ENCODE measurements around the gene POLR2E.

Gene POLR2E

GRCh38 chr19:1050989-1051788 is 44.0 kb downstream of the POLR2E start:
- no peak overlapping the region for H2AFZ ChIP-seq (ENCODE audit: low read length)
- H3K4me1 ChIP-seq (ENCODE audit: insufficient read depth, low read length, poor library complexity, severe bottlenecking) = no peaks in the 10 kb centered on the region
- TF ChIP-seq EZH2phosphoT487 (IDR thresholded peaks at IDR 0.05; ENCODE audit: borderline replicate concordance) = no peak
- TF ChIP-seq CTCF (conservative IDR thresholded peaks at IDR 0.05; ENCODE audit: low read length) = no peak
- no peaks in the 10 kb centered on the region for H3K79me2 ChIP-seq (ENCODE audit: insufficient read depth, low read length)
- no peak overlapping the region for H3K4me2 ChIP-seq (ENCODE audit: low read depth, low read length, poor library complexity, severe bottlenecking)
- H3K9me2 ChIP-seq (replicated peaks; ENCODE audit: low read depth, low read length) = no peaks in the 10 kb centered on the region
- no peak overlapping the region for H3K4me3 ChIP-seq (ENCODE audit: low read length, poor library complexity, severe bottlenecking)
- no peaks in the 10 kb centered on the region for H4K20me1 ChIP-seq (ENCODE audit: insufficient read depth, low read length, poor library complexity, severe bottlenecking)
- H3K9me3 ChIP-seq (ENCODE audit: insufficient read depth, low read depth, low read length) = no peaks in the 10 kb centered on the region
- no peaks in the 10 kb centered on the region for H3F3A ChIP-seq (ENCODE audit: low read depth)
- H3K36me3 ChIP-seq (ENCODE audit: insufficient read depth, low read length) = no peaks in the 10 kb centered on the region
- no peak overlapping the region for H3K9ac ChIP-seq (ENCODE audit: low read depth, low read length, poor library complexity, severe bottlenecking)
- H3K27me3 ChIP-seq (ENCODE audit: insufficient read depth, low read length, poor library complexity, severe bottlenecking) = no peaks in the 10 kb centered on the region

- Histone ChIP-seq H3K36me3 (ENCODE audit: insufficient read depth, low read length) (no peaks in the 10 kb centered on the region), H3K9me2 (replicated peaks; ENCODE audit: low read depth, low read length) (no peaks in the 10 kb centered on the region), H3K4me3 (ENCODE audit: low read length, poor library complexity, severe bottlenecking) (no peak overlapping the region), H3K9ac (ENCODE audit: low read depth, low read length, poor library complexity, severe bottlenecking) (no peak overlapping the region), H3K4me2 (ENCODE audit: low read depth, low read length, poor library complexity, severe bottlenecking) (no peak overlapping the region), H2AFZ (ENCODE audit: low read length) (no peak overlapping the region), H3K79me2 (ENCODE audit: insufficient read depth, low read length) (no peaks in the 10 kb centered on the region), H3F3A (ENCODE audit: low read depth) (no peaks in the 10 kb centered on the region), H3K27me3 (ENCODE audit: insufficient read depth, low read length, poor library complexity, severe bottlenecking) (no peaks in the 10 kb centered on the region), H3K9me3 (ENCODE audit: insufficient read depth, low read depth, low read length) (no peaks in the 10 kb centered on the region), H4K20me1 (ENCODE audit: insufficient read depth, low read length, poor library complexity, severe bottlenecking) (no peaks in the 10 kb centered on the region), H3K4me1 (ENCODE audit: insufficient read depth, low read length, poor library complexity, severe bottlenecking) (no peaks in the 10 kb centered on the region)
- TF ChIP-seq CTCF (conservative IDR thresholded peaks at IDR 0.05; ENCODE audit: low read length) = no peak
Observed at GRCh38 chr19:1049800-1050199, 45.4 kb downstream of the POLR2E start.

- H3K9me2 ChIP-seq (replicated peaks; ENCODE audit: low read depth, low read length) = no peaks in the 10 kb centered on the region
- H4K20me1 ChIP-seq (ENCODE audit: insufficient read depth, low read length, poor library complexity, severe bottlenecking) = no peaks in the 10 kb centered on the region
- H3K4me2 ChIP-seq (ENCODE audit: low read depth, low read length, poor library complexity, severe bottlenecking) = no peak overlapping the region
- H3K9ac ChIP-seq (ENCODE audit: low read depth, low read length, poor library complexity, severe bottlenecking) = no peak overlapping the region
- H3K9me3 ChIP-seq (ENCODE audit: insufficient read depth, low read depth, low read length) = no peaks in the 10 kb centered on the region
- no peaks in the 10 kb centered on the region for H3K4me1 ChIP-seq (ENCODE audit: insufficient read depth, low read length, poor library complexity, severe bottlenecking)
- no peaks in the 10 kb centered on the region for H3K27me3 ChIP-seq (ENCODE audit: insufficient read depth, low read length, poor library complexity, severe bottlenecking)
- no peaks in the 10 kb centered on the region for H3K79me2 ChIP-seq (ENCODE audit: insufficient read depth, low read length)
- H3K4me3 ChIP-seq (ENCODE audit: low read length, poor library complexity, severe bottlenecking) = no peak overlapping the region
- H3F3A ChIP-seq (ENCODE audit: low read depth) = no peaks in the 10 kb centered on the region
- TF ChIP-seq CTCF (conservative IDR thresholded peaks at IDR 0.05; ENCODE audit: low read length) (no peak), EZH2phosphoT487 (IDR thresholded peaks at IDR 0.05; ENCODE audit: borderline replicate concordance) (no peak)
- no peaks in the 10 kb centered on the region for H3K36me3 ChIP-seq (ENCODE audit: insufficient read depth, low read length)
- no peak overlapping the region for H2AFZ ChIP-seq (ENCODE audit: low read length)
Observed at GRCh38 chr19:1049106-1049505, 46.1 kb downstream of the POLR2E start.

Measured in Loucy (cell line).